ENCODE results near the gene ST3GAL6. TPM values are rescaled to one million over a fixed set of nuclear protein-coding genes. Genes with fewer than 3 reads are reported as not detected.

ST3GAL6 gene
- polyA plus RNA-seq, 1 donor from 2014 or later = 3.7 TPM

DNA sequence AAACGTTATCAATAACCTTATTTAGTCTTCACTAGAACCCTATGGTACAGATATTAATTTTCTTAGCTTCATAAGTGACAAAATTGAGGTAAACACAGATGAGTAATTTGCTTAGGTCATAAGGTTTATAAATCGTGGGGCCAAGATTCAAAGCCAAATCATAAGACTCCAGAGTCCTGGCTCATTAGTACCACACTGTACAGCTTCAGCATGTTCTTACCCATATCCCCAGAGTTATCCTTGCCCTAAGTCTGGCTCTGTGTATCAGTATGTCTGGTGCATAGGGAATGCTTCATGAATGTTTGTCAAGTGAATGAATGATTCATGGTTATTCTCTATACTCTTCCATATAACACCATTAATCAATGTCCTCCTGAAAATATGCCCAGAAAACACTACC, 45.6 kb upstream of the ST3GAL6 start:
- Histone ChIP-seq H2AFZ (ENCODE audit: low read depth, low read length) (no peak overlapping the region), H3K9me2 (ENCODE audit: insufficient read depth, low read length) (no peaks in the 10 kb centered on the region), H3K9ac (ENCODE audit: low read length) (no peak overlapping the region), H3K79me2 (replicated peaks; ENCODE audit: insufficient read depth, low read length) (no peaks in the 10 kb centered on the region), H4K20me1 (ENCODE audit: insufficient read depth) (no peaks in the 10 kb centered on the region), H3K36me3 (ENCODE audit: insufficient read depth, low read length) (no peaks in the 10 kb centered on the region), H3K27me3 (ENCODE audit: insufficient read depth, low read depth, low read length) (no peaks in the 10 kb centered on the region), H3K4me2 (ENCODE audit: low read length) (no peak overlapping the region), H3K9me3 (ENCODE audit: low read length) (no peaks in the 10 kb centered on the region), H3K4me3 (ENCODE audit: low read length) (no peak overlapping the region), H3K27ac (ENCODE audit: low read length) (no peak overlapping the region), H3F3A (ENCODE audit: insufficient read depth, low read length, poor library complexity, severe bottlenecking) (no peaks in the 10 kb centered on the region)
- TF ChIP-seq TAF1 (IDR thresholded peaks at IDR 0.05; ENCODE audit: low read depth) = no peak
- TF ChIP-seq POLR2AphosphoS5 (IDR thresholded peaks at IDR 0.05) = no peak
- no peak for TF ChIP-seq MXI1 (conservative IDR thresholded peaks at IDR 0.05; ENCODE audit: poor library complexity, severe bottlenecking)
- TF ChIP-seq EP300 (conservative IDR thresholded peaks at IDR 0.05; ENCODE audit: poor library complexity, severe bottlenecking) = no peak
- no peak for TF ChIP-seq RAD21 (conservative IDR thresholded peaks at IDR 0.05)
- TF ChIP-seq EZH2 (IDR thresholded peaks at IDR 0.05; ENCODE audit: borderline replicate concordance, insufficient read depth, low read length, poor library complexity, severe bottlenecking) = no peak
- TF ChIP-seq, protein P1, sequence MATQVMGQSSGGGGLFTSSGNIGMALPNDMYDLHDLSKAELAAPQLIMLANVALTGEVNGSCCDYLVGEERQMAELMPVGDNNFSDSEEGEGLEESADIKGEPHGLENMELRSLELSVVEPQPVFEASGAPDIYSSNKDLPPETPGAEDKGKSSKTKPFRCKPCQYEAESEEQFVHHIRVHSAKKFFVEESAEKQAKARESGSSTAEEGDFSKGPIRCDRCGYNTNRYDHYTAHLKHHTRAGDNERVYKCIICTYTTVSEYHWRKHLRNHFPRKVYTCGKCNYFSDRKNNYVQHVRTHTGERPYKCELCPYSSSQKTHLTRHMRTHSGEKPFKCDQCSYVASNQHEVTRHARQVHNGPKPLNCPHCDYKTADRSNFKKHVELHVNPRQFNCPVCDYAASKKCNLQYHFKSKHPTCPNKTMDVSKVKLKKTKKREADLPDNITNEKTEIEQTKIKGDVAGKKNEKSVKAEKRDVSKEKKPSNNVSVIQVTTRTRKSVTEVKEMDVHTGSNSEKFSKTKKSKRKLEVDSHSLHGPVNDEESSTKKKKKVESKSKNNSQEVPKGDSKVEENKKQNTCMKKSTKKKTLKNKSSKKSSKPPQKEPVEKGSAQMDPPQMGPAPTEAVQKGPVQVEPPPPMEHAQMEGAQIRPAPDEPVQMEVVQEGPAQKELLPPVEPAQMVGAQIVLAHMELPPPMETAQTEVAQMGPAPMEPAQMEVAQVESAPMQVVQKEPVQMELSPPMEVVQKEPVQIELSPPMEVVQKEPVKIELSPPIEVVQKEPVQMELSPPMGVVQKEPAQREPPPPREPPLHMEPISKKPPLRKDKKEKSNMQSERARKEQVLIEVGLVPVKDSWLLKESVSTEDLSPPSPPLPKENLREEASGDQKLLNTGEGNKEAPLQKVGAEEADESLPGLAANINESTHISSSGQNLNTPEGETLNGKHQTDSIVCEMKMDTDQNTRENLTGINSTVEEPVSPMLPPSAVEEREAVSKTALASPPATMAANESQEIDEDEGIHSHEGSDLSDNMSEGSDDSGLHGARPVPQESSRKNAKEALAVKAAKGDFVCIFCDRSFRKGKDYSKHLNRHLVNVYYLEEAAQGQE (IDR thresholded peaks at IDR 0.05; ENCODE audit: borderline replicate concordance) = no peak
- TF ChIP-seq SMC3 (conservative IDR thresholded peaks at IDR 0.05; ENCODE audit: poor library complexity) = no peak
- no peak for TF ChIP-seq CTCF (IDR thresholded peaks at IDR 0.05; ENCODE audit: poor library complexity, severe bottlenecking)

DNA sequence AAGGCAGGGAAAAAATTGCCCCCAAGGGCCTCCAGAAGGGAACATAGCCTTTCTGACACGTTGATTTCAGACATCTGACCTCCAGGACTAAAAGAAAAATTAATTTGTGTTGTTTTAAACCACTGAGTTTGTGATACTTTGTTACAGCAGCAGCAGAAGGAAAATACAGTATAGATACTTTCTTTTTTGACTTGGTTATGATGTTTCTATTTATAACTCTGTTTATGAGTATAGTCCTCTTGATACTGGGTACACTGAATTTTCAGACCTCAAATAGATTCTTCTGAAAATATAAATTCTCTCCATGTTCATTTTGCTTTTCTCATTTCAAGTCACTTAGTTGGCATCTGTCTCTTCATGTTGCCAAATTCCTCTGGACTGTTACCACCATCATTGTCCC, 44.4 kb upstream of the ST3GAL6 start:
- H4K20me1 ChIP-seq (ENCODE audit: insufficient read depth) = no peaks in the 10 kb centered on the region
- H3F3A ChIP-seq (ENCODE audit: insufficient read depth, low read length, poor library complexity, severe bottlenecking) = no peaks in the 10 kb centered on the region
- no peaks in the 10 kb centered on the region for H3K9me3 ChIP-seq (ENCODE audit: low read length)
- H3K79me2 ChIP-seq (replicated peaks; ENCODE audit: insufficient read depth, low read length) = no peaks in the 10 kb centered on the region
- TF ChIP-seq SMC3 (conservative IDR thresholded peaks at IDR 0.05; ENCODE audit: poor library complexity) (no peak), RAD21 (conservative IDR thresholded peaks at IDR 0.05) (no peak)
- TF ChIP-seq, protein P1 (IDR thresholded peaks at IDR 0.05; ENCODE audit: borderline replicate concordance) = no peak
- H3K9ac ChIP-seq (ENCODE audit: low read length) = no peak overlapping the region
- H2AFZ ChIP-seq (ENCODE audit: low read depth, low read length) = no peak overlapping the region
- H3K27me3 ChIP-seq (ENCODE audit: insufficient read depth, low read depth, low read length) = no peaks in the 10 kb centered on the region
- no peak overlapping the region for H3K4me3 ChIP-seq (ENCODE audit: low read length)
- H3K9me2 ChIP-seq (ENCODE audit: insufficient read depth, low read length) = no peaks in the 10 kb centered on the region
- no peak overlapping the region for H3K27ac ChIP-seq (ENCODE audit: low read length)
- H3K36me3 ChIP-seq (ENCODE audit: insufficient read depth, low read length) = no peaks in the 10 kb centered on the region
- H3K4me2 ChIP-seq (ENCODE audit: low read length) = no peak overlapping the region
